HG03097 (cell line): ENCODE measurements around the gene CDK14.
A peak's percentile ranks its signal among the peaks of the same experiment; 100 is the strongest.

Experiments
- ATAC-seq: cut with Tn5 transposase; IDR thresholded peaks from one replicate; pipeline ENCODE4 v1.9.1; 2021; ENCODE audit not compliant: unreplicated experiment, low FRiP score

CDK14 gene

DNA sequence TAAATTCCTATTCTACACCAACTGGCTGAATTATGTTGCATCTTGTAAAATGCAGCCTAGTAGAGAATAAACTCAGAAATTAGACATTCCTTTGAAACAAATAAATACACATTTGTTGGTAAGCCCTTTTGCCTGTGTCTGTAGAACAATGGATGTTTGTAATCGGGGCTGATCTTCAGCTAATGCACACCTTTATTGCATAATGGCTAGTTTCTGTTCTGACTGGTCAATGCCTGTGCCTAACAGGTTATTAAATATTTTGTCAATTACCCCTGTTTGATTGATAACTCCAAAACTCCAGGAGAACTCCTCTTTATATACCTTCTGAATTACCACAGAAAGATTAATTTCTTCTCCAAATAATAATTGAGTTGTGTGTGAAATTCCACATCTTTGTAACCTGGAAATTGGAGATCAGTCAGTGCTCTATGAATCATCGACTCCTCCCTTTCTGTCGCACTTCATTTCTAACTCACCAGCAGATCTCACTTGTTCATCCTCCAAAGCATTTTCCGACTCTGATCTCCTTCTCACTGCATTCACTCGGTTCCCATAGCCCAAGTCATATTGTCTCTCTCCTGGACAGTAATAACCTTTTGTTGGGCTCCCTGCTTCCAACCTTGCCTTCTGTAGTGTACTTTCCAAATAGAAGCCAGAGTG lies 472.1 kb downstream of the CDK14 start:
- ATAC-seq = no peak

- no peak for ATAC-seq
Measured at GRCh38 chr7:91069146-91069545, 473.0 kb downstream of the CDK14 start.

GRCh38 chr7:91079487-91079886 lies 483.4 kb downstream of the CDK14 start:
- ATAC-seq = no peak

DNA sequence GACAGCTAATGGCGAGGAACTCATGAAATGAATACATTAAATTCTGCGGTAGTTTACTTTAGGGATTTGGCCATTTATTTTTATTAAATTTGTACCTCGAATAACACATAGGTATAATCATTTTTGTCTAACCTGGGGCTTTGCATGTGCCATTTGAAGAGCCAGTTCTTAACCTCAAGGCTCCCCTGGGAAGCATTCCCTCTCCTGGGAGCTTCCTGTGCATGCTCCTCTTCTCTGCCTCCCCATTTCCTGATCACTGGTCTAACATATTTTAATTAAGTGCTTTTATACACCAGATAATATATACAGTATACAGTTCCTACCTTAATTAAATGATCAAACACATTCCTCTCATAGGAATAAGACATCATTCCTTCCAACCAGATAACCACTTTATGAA lies 484.2 kb downstream of the CDK14 start:
- ATAC-seq = no peak

DNA sequence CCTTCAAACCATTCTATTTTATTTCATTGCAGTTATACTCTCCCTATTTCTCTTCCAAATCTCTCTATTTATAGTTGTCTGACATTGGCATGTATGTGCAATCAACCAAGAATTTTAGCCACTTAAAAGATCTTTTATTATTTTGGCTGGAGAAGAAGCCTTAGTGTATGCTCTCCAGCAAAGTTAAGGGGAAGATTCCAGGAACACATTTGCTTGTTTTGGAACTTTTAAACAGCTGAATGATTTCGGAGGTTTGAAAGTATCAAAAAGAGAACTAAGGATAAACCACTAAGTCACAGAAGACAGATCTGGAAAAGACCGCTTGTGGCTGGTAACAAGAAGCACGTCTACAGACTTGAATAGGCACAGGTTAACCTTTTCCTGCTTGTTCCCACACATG lies 485.9 kb downstream of the CDK14 start:
- ATAC-seq = no peak

- no peak for ATAC-seq
Measured at GRCh38 chr7:91082852-91083495, 486.9 kb downstream of the CDK14 start.

- ATAC-seq = no peak
Measured at GRCh38 chr7:91083855-91084644, 487.9 kb downstream of the CDK14 start.

DNA sequence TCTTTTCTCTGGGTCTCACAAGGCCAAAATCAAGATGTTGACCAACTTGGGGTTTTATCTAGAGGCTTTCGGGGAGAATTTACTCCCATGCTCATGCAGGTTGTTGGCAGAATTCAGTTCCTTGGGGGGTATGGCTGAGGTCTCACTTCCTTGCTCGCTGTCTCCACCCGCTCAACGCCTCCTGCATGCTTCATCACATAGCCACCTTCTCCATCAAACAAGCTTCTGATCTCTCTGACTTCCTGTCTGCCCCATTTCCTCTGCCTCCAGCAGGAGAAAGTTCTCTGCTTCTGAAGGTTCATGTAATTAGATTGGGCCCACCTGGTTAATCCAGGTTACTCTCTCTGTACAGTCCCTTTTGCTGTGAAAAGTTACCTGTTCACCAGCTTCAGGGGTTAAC lies 489.1 kb downstream of the CDK14 start:
- no peak for ATAC-seq

- ATAC-seq = no peak
Measured at GRCh38 chr7:91086200-91086599, 490.1 kb downstream of the CDK14 start.

- no peak for ATAC-seq
Measured at GRCh38 chr7:91088156-91088555, 492.0 kb downstream of the CDK14 start.

GRCh38 chr7:91088691-91089090 lies 492.6 kb downstream of the CDK14 start:
- no peak for ATAC-seq

- peak; percentile 67 for ATAC-seq
Measured at GRCh38 chr7:91089382-91089963, 493.4 kb downstream of the CDK14 start.

GRCh38 chr7:91090684-91091083 lies 494.6 kb downstream of the CDK14 start:
- ATAC-seq = no peak

DNA sequence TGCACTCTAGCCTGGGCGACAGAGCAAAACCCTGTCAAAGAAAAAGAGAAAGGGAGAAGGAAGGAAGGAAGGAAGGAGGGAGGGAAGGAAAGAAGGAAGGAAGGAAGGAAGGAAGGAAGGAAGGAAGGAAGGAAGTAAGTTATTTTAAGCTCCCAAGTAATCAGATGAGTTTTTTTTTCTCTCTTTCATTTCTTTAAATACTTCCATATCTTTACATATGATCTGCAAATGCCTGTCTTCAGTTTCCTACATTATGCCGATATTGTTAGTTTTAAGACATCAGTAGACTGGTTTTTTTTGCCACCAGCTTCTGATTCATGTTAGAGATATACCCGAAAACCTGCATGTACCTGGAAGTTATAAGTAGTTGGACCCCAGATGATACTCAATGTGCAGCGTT lies 495.5 kb downstream of the CDK14 start:
- ATAC-seq = no peak

GRCh38 chr7:91093181-91093580 lies 497.1 kb downstream of the CDK14 start:
- no peak for ATAC-seq

DNA sequence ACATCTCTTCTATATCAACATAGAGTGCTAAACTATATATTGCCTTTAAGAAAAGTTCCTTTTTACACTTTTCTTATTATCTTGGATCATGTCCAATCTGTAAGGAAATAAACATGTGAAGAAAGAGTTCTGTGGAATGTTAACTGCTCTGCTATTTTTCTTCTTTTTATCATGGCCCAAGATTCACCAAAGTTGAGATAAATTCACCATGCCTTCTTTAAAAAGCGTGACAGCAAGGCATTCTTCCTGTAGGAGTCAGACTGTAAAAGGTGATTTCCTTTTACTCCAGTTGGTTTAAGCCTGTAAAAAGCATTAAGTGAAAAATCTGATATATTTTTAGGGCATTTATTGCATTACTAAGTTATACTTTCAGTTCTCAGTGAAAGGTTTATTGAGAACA lies 502.4 kb downstream of the CDK14 start:
- ATAC-seq = no peak

DNA sequence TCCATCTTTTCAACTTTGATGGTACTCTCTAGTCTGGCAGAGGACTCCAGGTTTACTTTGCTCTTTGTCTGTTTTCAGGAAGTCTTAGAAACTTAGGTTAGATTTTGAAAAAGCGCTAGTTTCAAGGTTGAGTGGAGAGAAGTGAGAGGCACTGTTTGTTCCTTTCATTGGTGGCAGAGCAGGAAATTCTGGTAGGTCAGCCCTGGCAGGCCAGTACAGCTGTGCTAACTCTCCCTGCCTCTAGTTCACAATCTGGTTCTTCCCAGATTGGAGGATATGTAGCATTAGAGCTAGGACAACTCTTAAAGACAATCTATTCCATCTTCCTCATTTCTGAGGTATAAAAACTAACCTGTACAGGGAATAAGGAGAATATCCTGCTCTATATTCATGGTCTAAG lies 507.2 kb downstream of the CDK14 start:
- no peak for ATAC-seq

GRCh38 chr7:91107460-91107859 lies 511.3 kb downstream of the CDK14 start:
- no peak for ATAC-seq

DNA sequence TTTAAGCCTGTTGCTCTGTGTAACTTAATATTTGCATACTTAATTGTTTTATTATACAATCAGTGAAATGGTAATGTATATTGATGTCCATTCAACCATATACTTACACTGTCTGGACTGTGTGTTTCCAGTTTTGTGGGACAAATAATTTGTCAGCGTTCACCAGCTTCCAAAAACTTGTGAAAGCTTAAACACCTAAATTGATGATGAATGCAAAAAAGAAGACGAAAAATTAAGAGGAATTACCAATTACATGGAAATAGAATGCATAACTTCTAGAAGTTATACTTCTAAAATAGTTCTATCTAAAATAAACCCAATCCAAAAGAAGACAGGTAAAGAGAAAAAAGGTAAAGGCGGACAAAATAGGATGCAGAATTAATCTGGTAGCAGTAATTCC lies 513.1 kb downstream of the CDK14 start:
- no peak for ATAC-seq

GRCh38 chr7:91112902-91113341 lies 516.8 kb downstream of the CDK14 start:
- ATAC-seq = no peak

DNA sequence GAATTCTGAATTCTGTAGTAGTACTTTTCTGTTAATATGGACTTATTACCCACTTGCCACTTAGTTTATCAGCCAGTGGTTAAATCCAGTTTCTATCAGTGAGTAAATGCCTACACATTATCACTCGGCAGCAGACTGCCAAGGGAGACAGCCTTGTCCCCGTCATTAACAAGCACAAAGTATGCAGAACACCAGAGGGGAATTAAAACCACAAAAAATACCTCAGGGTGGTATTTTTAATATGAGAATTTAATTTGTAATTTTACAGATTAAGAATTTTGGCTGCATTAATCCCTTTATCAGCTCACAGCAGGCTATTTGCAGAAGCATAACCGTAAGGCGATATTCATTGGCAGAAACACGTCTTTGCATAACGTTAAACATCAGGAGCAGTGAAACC lies 518.1 kb downstream of the CDK14 start:
- no peak for ATAC-seq
